ENCODE measurements around the gene ANO8.
"Not testable (repeated sequence)": the region's sequence is repeated elsewhere in the genome, so short reads cannot be mapped to it uniquely, and the experiment has no call there.

The ANO8 gene

GRCh38 chr19:17286752-17287151 is 47.9 kb downstream of the ANO8 start:
- no peak for DNase-seq (ENCODE audit: low spot score)

GRCh38 chr19:17286263-17286662 is 48.4 kb downstream of the ANO8 start:
- DNase-seq (ENCODE audit: low spot score), result no peak

GRCh38 chr19:17285415-17286135 is 49.1 kb downstream of the ANO8 start:
- DNase-seq (ENCODE audit: low spot score), result no peak

GRCh38 chr19:17283504-17283996 is 51.1 kb downstream of the ANO8 start:
- no peak for DNase-seq (ENCODE audit: low spot score)

- DNase-seq (ENCODE audit: low spot score), result peak; percentile 79
Measured at GRCh38 chr19:17282488-17283125, 52.0 kb downstream of the ANO8 start.

GRCh38 chr19:17281391-17282304 is 53.0 kb downstream of the ANO8 start, which contains the start of gene ANKLE1:
Gene ANKLE1, plus strand, starts transcription at chr19:17281901. Its CDS starts 20 bp downstream, at chr19:17281921.
- peak; percentile 18 for DNase-seq (ENCODE audit: low spot score)

- DNase-seq (ENCODE audit: low spot score), result no peak
Measured at GRCh38 chr19:17279436-17279835, 55.2 kb downstream of the ANO8 start.

- DNase-seq (ENCODE audit: low spot score), result no peak
Measured at GRCh38 chr19:17275441-17276175, 59.0 kb downstream of the ANO8 start.

GRCh38 chr19:17274892-17275291 is 59.8 kb downstream of the ANO8 start:
- DNase-seq (ENCODE audit: low spot score), result not testable (repeated sequence)
